Activated T-helper 1 cell treated with anti-CD3 and anti-CD28 coated beads, Interleukin-12 subunit alpha, Interleukin-12 subunit beta, Interleukin-2, Interleukin-4 antibody, amounts not matched to agents 30 ng/mL and 10 ng/mL and 1 ng/mL, durations not matched to agents 14 hours and 24 hours and 36 hours (primary cell): Measurements from ENCODE around the gene GFPT1. TPM values are rescaled to one million over a fixed set of nuclear protein-coding genes. Genes with fewer than 3 reads are reported as not detected.
"Not testable (repeated sequence)": the region's sequence is repeated elsewhere in the genome, so short reads cannot be mapped to it uniquely, and the experiment has no call there.

Experiments
- DNase-seq: peaks from one replicate; pipeline ENCODE4 v3.0.0; 2021; ENCODE audit warnings: low spot score
- H3K27ac Mint-ChIP-seq: one replicate; pipeline ENCODE4 v1.8.0; 2021; ENCODE audit warnings: mild to moderate bottlenecking, mixed read lengths
- H3K27me3 Mint-ChIP-seq: one replicate; pipeline ENCODE4 v1.8.0; 2022; ENCODE audit warnings: mild to moderate bottlenecking, moderate library complexity, mixed read lengths; ENCODE audit not compliant: insufficient read depth
- H3K36me3 Mint-ChIP-seq: one replicate; pipeline ENCODE4 v1.8.0; 2021; ENCODE audit warnings: low read depth, mixed read lengths
- H3K4me1 Mint-ChIP-seq: one replicate; pipeline ENCODE4 v1.8.0; 2021; ENCODE audit warnings: low read depth, mixed read lengths
- H3K4me3 Mint-ChIP-seq: one replicate; pipeline ENCODE4 v1.8.0; 2021; ENCODE audit warnings: mild to moderate bottlenecking, moderate library complexity, mixed read lengths
- H3K9me3 Mint-ChIP-seq: one replicate; pipeline ENCODE4 v1.8.0; 2021; ENCODE audit warnings: mixed read lengths
- intact Hi-C: fragments of 100-400 bp; cut with micrococcal nuclease; formaldehyde crosslinking; loops from one replicate; pipeline ENCODE4 v1.15.1; 2024
- total RNA-seq: library from RNA; stranded (reverse); gene quantifications from 2 replicates; pipeline ENCODE4 v1.2.3, GENCODE V29; 2022

GFPT1 gene
- total RNA-seq: 47.3 and 52.3 TPM in 2 replicates

GRCh38 chr2:69386789-69387734 lies at the start of gene GFPT1:
GFPT1 (minus strand) TSS chr2:69387227; CDS start chr2:69387071, 156 bp downstream.
- intact Hi-C loops: loop anchor here (1.0 to 5.0 kb wide), 7 partner anchors 50 to 920 kb away; partner anchors contain the start of genes APLF, FBXO48, GMCL1 and NFU1
- H3K27ac Mint-ChIP-seq: peak within 1 kb of the TSS; percentile 81
- H3K4me1 Mint-ChIP-seq: peaks cover 46% of the 10 kb centered on the region
- peak; percentile 93 for DNase-seq
- H3K4me3 Mint-ChIP-seq: peak within 1 kb of the TSS; percentile 87
- no peaks in the 10 kb centered on the region for H3K9me3 Mint-ChIP-seq
- H3K27me3 Mint-ChIP-seq: no peaks in the 10 kb centered on the region
- peaks cover 7% of the 10 kb centered on the region for H3K36me3 Mint-ChIP-seq

GRCh38 chr2:69436596-69436937 lies 49.5 kb upstream of the GFPT1 start:
- H3K27ac Mint-ChIP-seq: peak overlapping the region; percentile 99
- intact Hi-C loops: loop anchor here (2.0 kb wide), 2 partner anchors 40 to 208 kb away; no protein-coding TSS in a partner anchor
- no peaks in the 10 kb centered on the region for H3K27me3 Mint-ChIP-seq
- peak overlapping the region; percentile 93 for H3K4me3 Mint-ChIP-seq
- DNase-seq: no peak
- peaks cover 17% of the 10 kb centered on the region for H3K4me1 Mint-ChIP-seq
- peaks cover 8% of the 10 kb centered on the region for H3K9me3 Mint-ChIP-seq
- H3K36me3 Mint-ChIP-seq: peaks cover 19% of the 10 kb centered on the region

GRCh38 chr2:69434753-69435152 lies 47.7 kb upstream of the GFPT1 start:
- peak overlapping the region; percentile 31 for H3K4me3 Mint-ChIP-seq
- DNase-seq: no peak
- peaks cover 8% of the 10 kb centered on the region for H3K9me3 Mint-ChIP-seq
- no peak overlapping the region for H3K27ac Mint-ChIP-seq
- peaks cover 16% of the 10 kb centered on the region for H3K36me3 Mint-ChIP-seq
- H3K27me3 Mint-ChIP-seq: no peaks in the 10 kb centered on the region
- intact Hi-C loops: no loop called here
- peaks cover 17% of the 10 kb centered on the region for H3K4me1 Mint-ChIP-seq

- Mint-ChIP-seq H3K9me3 (no peaks in the 10 kb centered on the region), H3K4me3 (no peak overlapping the region), H3K4me1 (no peaks in the 10 kb centered on the region), H3K27me3 (no peaks in the 10 kb centered on the region), H3K27ac (no peak overlapping the region), H3K36me3 (peaks cover 4% of the 10 kb centered on the region)
- no peak for DNase-seq
- intact Hi-C loops: no loop called here
These were observed 42.6 kb upstream of the GFPT1 start for GRCh38 chr2:69429491-69430183.

GRCh38 chr2:69428981-69429380 lies 42.0 kb upstream of the GFPT1 start:
- Mint-ChIP-seq H3K27me3 (no peaks in the 10 kb centered on the region), H3K4me1 (no peaks in the 10 kb centered on the region), H3K36me3 (peaks cover 2% of the 10 kb centered on the region), H3K27ac (no peak overlapping the region), H3K9me3 (no peaks in the 10 kb centered on the region), H3K4me3 (no peak overlapping the region)
- intact Hi-C loops: no loop called here
- no peak for DNase-seq

GRCh38 chr2:69424419-69424818 lies 37.4 kb upstream of the GFPT1 start:
- intact Hi-C loops: no loop called here

GRCh38 chr2:69422198-69422597 lies 35.2 kb upstream of the GFPT1 start:
- Mint-ChIP-seq H3K4me3 (no peak overlapping the region), H3K9me3 (no peaks in the 10 kb centered on the region), H3K27ac (no peak overlapping the region), H3K27me3 (no peaks in the 10 kb centered on the region), H3K4me1 (no peaks in the 10 kb centered on the region), H3K36me3 (peaks cover 8% of the 10 kb centered on the region)
- intact Hi-C loops: no loop called here
- DNase-seq: no peak

More at GRCh38 chr2:69424419-69424818, 37.4 kb upstream of the GFPT1 start:
- no peak for DNase-seq
- Mint-ChIP-seq H3K4me1 (no peaks in the 10 kb centered on the region), H3K27ac (no peak overlapping the region), H3K36me3 (peaks cover 10% of the 10 kb centered on the region), H3K9me3 (no peaks in the 10 kb centered on the region), H3K4me3 (no peak overlapping the region), H3K27me3 (no peaks in the 10 kb centered on the region)

- H3K4me1 Mint-ChIP-seq, H3K27ac Mint-ChIP-seq, DNase-seq, H3K9me3 Mint-ChIP-seq, H3K36me3 Mint-ChIP-seq, H3K27me3 Mint-ChIP-seq, H3K4me3 Mint-ChIP-seq, intact Hi-C loops: not testable (repeated sequence)
These were observed 32.1 kb upstream of the GFPT1 start for GRCh38 chr2:69419111-69419510.

GRCh38 chr2:69416147-69416546 lies 29.1 kb upstream of the GFPT1 start:
- no peak overlapping the region for H3K4me3 Mint-ChIP-seq
- H3K36me3 Mint-ChIP-seq: peaks cover 4% of the 10 kb centered on the region
- H3K4me1 Mint-ChIP-seq: no peaks in the 10 kb centered on the region
- intact Hi-C loops: no loop called here
- no peak overlapping the region for H3K27ac Mint-ChIP-seq
- no peaks in the 10 kb centered on the region for H3K27me3 Mint-ChIP-seq
- no peak for DNase-seq
- no peaks in the 10 kb centered on the region for H3K9me3 Mint-ChIP-seq

- no peaks in the 10 kb centered on the region for H3K9me3 Mint-ChIP-seq
- no peak overlapping the region for H3K27ac Mint-ChIP-seq
- no peak overlapping the region for H3K4me3 Mint-ChIP-seq
- H3K36me3 Mint-ChIP-seq: peaks cover 13% of the 10 kb centered on the region
- intact Hi-C loops: no loop called here
- H3K27me3 Mint-ChIP-seq: peaks cover 3% of the 10 kb centered on the region
- no peaks in the 10 kb centered on the region for H3K4me1 Mint-ChIP-seq
- no peak for DNase-seq
These were observed 24.1 kb upstream of the GFPT1 start for GRCh38 chr2:69411120-69411519.

GRCh38 chr2:69405306-69405705 lies 18.3 kb upstream of the GFPT1 start:
- H3K4me1 Mint-ChIP-seq: no peaks in the 10 kb centered on the region
- peaks cover 3% of the 10 kb centered on the region for H3K9me3 Mint-ChIP-seq
- no peak overlapping the region for H3K4me3 Mint-ChIP-seq
- intact Hi-C loops: no loop called here
- H3K27ac Mint-ChIP-seq: no peak overlapping the region
- no peak for DNase-seq
- peaks cover 3% of the 10 kb centered on the region for H3K27me3 Mint-ChIP-seq
- peaks cover 29% of the 10 kb centered on the region for H3K36me3 Mint-ChIP-seq

- intact Hi-C loops: no loop called here
These were observed 13.1 kb upstream of the GFPT1 start for GRCh38 chr2:69400121-69400520.

GRCh38 chr2:69397234-69397633 lies 10.2 kb upstream of the GFPT1 start:
- no peak overlapping the region for H3K27ac Mint-ChIP-seq
- intact Hi-C loops: no loop called here
- DNase-seq: no peak
- H3K4me3 Mint-ChIP-seq: no peak overlapping the region
- no peaks in the 10 kb centered on the region for H3K27me3 Mint-ChIP-seq
- H3K36me3 Mint-ChIP-seq: peaks cover 17% of the 10 kb centered on the region
- no peaks in the 10 kb centered on the region for H3K9me3 Mint-ChIP-seq
- H3K4me1 Mint-ChIP-seq: no peaks in the 10 kb centered on the region

More at GRCh38 chr2:69400121-69400520, 13.1 kb upstream of the GFPT1 start:
- no peaks in the 10 kb centered on the region for H3K4me1 Mint-ChIP-seq
- H3K4me3 Mint-ChIP-seq: no peak overlapping the region
- H3K27ac Mint-ChIP-seq: no peak overlapping the region
- H3K27me3 Mint-ChIP-seq: no peaks in the 10 kb centered on the region
- peaks cover under 1% of the 10 kb centered on the region for H3K9me3 Mint-ChIP-seq
- peaks cover 16% of the 10 kb centered on the region for H3K36me3 Mint-ChIP-seq
- DNase-seq: no peak
